ENCODE measurements around the gene NLGN1.

NLGN1 gene

DNA sequence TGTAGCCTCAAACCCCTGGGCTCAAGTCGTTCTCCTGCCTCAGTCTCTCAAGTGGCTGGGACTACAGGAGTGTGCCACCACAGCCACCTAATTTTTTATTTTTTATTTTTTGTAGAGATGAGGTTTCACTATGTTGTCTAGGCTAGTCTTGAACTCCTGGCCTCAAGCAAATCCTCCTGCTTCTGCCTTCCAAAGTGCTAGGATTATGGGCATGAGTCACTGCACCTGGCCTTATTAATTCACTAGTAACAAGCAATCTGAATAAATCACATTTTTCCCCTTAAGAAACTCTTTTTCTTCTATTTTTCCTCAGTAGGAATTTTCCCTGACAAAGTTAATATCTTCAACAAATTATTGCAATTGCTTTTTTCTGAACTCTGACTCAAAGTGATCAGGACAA, 336.9 kb downstream of the NLGN1 start:
- DNase-seq: no peak

DNA sequence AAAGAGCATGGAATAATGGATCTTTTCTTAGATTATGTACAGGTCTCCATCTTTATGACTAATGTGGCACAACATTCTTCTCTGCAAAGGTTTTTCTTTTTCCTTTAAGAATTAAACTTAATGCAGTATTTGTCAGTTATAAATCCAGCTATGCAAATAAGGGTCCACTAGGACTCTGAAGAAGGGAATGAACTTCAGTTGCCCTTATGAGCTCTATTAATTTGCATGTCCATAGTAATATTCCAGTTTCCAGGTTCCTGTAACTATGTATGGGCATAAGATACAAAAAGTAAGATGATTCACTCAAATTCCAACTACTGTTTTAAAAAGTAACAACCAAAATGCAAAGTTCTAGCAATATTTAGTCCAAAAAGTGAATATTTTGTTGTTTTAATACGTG, 337.4 kb downstream of the NLGN1 start:
- no peak for DNase-seq

DNA sequence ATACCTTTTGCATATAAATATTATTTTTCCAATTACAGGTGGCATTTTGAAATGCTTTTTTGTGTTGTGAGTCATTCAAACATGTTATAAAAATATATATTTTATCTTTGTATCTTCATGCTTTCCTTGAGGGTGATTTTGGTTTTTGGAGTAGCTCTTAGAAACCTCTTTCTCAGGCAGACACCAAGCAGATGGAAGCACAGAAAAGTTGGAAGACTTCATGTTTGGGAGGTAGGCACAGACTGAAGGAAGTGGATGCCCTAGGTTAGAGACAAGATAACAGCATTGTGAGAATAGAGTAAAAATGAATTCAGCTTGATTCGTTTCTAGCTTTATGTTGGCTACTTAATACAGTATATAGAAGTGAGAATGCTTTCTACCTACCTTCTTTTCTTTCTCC, 338.3 kb downstream of the NLGN1 start:
- DNase-seq: no peak

DNA sequence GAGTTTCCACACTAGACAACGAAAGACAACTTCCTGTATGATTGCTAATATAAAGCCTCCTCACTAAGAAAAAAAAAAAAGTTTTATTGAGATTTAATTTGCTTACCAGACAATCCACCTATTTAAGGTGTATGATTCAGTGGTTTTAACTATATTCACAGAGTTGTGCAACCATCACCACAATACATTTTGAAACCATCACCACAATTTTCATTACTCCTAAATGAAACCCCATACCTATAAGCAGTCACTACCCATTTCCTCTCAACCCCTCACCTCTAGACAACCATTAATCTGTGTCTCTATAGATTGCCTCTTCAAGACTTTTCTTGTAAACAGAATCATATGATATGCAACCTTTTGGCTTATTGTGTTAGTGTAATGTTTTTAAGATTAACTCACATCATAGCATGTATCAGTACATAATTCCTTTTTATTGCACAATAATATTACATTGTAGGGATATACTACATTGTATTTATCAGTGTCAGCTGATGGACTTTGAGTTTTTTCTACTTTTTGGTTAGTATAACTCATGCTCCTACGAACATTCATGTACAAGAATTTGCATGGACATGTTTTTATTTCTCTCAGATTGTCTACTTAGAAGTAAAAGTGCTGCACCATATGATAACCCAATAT, 339.7 kb downstream of the NLGN1 start:
- no peak for DNase-seq

DNA sequence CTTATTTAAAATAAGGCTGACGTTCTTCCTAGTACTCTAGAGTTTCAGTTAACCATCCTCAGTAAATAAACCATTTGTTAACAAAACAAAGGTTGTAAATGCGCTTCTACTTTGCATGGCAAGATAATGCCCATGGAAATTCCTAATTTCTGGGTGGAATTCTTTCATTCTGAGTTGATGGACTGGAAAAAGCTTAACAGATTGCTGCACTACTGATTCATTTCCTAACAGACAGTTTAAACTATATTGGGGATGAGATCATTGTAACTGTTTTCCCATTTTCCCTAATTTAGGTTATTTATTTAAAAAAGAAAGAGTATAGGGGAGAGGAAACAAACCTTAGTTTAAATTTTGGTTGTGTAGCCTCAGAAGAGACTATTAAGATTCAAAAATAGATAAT, 342.2 kb downstream of the NLGN1 start:
- no peak for DNase-seq

DNA sequence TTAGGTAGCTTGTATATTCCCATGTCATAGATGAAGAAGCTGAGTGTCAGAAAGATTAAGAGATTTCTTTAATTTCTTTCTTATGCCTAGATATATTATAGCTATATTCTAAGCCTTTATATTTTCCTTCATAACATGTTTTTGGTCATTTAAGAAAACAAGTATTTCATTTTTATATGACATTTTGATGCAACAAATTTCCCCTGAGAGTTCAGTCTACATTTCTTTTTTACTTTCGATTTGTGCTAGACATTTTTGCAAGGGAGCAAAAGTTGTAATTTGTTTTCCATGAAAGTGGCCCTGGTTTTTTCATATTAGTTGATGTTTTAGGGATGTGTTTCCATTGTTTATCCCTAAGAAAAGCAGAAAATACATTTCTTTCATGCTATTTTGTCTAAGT, 344.9 kb downstream of the NLGN1 start:
- DNase-seq: no peak

DNA sequence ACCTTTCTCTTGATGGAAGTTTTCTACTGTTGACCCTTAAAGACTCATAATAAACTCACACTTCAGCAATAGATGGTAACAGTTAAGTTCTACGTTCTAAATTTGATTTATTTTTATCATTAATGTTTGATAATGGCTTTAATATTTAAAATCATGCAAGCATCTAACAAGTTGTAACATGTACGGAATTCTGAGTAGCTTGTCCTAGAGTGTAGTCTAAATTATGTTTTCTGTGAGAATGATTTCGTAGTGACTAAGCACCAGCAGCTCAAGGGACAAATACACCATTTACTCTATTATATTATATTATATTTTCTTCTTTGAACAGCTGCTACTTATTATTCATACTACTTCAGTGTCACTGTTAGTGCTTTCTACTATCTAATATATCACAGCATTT, 345.6 kb downstream of the NLGN1 start:
- no peak for DNase-seq

DNA sequence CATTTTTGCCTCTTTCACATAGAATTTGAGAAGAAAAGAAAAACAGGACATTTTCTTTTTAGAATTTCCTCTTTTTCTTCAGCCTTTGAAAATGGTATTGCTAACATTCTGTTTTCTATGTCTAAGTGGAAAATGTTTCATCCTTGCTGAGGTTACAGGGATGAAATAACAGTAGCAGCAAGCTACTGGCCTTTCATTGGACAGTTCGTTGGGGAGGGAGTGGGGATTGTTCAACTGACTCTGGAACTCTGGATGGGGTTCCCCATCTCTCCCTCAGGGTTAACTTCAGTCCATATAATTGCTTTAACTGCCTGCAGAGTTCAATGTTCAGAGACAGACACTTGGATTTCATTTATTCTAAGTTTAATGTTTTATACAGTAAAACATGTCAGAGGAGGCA, 346.0 kb downstream of the NLGN1 start:
- no peak for DNase-seq

DNA sequence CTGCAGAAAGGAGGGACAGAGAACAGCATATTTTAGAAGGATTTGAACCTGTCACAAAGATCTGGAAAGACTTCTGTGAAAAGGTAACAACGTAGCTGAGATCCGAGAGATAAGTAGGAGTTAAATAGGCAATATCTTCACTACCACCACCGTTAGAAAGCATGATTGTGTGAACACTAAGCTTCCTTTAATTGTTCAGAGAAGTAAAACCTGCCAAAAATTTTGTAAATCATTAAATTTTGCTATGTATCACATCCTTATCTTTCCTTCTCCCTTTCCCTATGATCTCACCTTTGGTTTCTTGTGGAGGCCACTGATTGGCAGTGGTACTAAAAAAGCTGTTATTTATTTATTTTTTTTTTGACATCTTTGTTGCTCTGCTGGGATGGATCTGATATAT, 346.9 kb downstream of the NLGN1 start:
- no peak for DNase-seq

DNA sequence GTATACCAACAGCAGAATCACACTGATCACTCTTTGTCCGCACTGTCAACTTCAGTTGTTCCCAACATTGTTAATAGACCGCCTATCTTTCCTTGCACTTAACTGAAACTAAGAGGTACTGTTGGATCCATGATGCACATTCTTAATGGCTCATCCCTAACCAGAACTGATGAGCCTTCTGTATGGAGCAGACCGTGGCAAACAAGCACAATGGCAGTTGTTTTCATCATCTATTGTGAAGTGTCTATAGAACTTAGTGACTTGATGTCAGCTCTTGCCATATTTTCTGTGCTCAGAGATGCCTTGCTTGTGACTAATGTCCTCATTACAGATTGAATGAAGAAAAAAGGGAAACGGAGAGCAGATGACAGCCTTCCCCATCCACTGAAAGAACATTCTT, 347.4 kb downstream of the NLGN1 start:
- no peak for DNase-seq

DNA sequence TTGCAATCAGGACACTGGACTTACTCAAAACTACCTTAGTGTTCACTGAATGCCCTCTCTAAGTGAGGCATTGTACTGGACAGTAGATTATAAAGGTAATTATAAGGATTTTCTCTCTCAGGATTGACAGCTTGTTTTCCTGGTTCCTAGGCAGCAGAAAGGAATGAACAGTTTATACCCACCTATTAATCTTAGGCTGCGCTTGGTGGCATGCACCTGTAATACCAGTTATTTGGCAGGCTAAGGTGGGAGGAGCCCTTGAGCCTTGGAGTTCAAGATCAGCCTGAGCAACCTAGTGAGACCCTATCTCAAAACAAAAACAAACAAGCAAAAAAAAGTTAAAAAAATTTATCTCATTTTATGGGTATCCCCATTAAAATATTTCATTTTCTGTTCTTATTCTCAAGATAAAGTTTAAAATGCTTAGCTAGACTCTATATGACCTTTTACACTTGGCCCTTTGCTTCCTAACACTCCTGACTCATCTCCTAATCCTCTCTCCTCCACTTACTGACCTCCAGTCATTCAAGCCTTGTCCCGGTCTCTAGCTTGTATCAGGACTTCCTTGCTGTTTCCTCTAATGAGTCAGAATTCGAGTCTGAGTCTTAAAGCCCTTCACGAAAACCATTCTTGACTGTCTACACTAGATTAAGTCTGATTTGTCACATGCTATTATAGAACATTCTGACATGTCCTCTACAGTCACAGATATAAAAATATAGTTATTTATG, 348.6 kb downstream of the NLGN1 start:
- no peak for DNase-seq

DNA sequence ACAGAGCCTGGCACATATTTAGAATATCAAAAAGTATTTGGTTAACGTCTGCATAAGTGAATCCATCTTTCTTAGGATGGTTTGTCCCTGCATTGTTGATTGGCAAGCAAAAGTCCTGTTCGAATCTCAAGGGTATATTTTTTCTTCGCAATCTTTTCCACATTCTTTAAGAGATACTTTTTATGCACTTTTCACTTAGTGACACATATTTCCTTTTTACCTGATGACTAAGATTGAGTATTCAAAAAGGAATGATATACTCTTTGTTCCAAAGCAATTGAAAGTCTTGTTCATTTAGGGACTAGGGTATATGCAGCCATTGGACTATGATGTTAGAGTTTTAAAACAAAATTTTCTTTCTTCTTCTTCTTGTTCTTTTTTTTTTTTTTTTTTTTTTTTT, 349.9 kb downstream of the NLGN1 start:
- no peak for DNase-seq

DNA sequence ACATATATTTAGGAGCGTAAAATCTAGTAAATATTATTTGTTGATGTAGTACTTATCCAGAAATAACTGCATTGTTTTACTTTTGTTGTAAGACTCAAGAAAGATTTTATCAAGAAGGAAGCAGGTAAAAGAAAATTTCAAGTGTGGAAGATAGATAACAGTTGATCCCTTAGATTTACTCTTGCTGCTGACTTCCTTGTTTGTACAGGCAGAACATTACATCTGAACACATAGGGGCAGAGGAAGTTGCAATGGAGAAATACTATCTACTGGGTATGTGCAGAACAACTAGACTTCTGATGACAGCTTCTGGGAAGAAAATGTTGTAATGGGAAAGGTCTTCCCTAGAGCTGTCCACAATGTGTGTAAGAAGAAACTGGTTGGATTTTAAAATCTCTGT, 350.6 kb downstream of the NLGN1 start:
- no peak for DNase-seq

DNA sequence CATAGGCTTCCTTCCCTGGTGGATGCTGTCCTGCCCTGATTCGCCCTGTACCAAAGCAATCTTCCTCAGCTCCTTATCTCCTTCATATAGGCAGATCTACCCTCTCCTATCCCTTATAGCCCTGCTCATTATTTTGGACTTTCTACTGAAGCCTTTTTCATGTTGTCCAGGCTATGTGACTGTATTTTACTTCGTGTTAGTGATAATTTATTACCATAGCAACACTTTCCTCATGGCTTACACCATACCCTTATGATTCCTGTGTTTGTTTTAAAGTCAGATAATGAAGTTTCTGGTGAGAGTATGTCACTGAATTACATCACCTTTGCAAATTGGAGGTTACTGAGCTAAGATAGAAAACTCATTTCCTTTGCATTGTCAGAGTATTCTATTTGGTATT, 352.6 kb downstream of the NLGN1 start:
- no peak for DNase-seq

DNA sequence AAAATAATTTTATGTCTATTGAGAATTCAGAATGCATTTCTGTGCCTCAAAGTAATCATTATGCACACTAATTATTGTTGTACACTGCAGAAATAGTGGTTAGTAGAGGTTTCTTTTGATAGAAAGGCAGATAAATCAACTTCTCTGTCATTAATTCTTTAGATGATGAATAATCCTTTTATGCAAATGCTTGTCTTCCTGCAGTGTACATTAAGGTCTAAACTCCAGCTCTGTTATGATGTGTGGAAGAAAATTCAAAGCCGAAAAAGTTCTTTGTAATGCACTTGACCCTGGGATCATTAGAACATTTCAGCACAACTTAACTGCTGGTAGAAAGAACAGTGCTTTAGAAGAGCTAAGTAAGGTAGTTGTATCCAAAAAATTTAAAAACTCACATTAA, 353.0 kb downstream of the NLGN1 start:
- no peak for DNase-seq

DNA sequence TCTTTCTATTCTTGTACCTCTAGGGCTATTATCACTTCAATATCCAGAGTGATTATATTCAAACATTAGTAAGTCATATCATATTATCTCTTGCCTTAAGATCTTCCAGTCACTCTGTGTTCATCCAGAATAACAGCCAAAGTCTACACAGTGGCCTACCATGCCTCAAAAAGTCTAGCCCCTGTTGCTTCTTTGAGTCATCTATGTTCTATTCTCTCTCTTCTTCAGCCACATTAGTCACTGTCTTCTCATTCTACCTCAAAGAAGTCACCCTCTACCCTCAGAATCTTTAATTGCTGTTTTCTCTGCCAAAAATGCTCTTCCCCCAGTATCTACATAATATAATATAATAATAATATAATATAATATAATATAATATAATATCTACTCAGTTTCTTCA, 356.0 kb downstream of the NLGN1 start:
- no peak for DNase-seq

DNA sequence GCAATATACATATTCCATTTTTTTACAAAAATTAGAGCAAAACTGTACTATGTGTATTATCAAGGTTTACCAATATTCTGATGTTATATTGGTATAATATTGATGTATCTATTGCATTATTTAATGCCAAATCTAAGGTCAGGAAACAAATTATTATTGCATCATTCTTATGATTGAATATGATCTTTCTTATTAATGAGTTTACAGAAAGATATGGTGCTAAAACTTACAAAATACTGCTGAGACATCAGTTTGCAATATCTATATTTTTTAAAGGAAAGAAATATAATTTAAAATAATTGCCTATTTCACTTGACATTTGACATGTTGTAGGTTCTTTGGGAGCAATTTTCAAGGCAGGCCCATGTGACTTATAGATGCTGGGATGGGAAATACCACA, 357.6 kb downstream of the NLGN1 start:
- no peak for DNase-seq

DNA sequence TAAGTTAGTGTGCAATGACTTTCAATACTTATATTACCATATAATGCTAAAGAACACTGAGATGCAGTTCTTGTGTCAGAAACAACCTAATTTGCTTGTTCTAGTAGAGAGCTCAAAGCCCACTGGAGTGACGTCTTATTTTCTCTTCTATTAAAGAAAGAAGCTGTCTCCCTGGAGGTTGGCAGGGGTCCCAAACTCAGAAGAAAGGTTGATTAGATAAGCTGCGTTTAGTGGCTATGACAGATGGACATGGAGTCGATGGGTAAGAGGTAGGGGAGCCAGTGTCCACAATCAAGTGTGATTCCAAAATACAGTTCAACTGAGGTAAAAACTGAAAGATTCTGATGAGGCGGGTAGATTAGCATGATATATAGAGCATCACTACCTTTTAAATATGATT, 363.6 kb downstream of the NLGN1 start:
- DNase-seq: no peak

DNA sequence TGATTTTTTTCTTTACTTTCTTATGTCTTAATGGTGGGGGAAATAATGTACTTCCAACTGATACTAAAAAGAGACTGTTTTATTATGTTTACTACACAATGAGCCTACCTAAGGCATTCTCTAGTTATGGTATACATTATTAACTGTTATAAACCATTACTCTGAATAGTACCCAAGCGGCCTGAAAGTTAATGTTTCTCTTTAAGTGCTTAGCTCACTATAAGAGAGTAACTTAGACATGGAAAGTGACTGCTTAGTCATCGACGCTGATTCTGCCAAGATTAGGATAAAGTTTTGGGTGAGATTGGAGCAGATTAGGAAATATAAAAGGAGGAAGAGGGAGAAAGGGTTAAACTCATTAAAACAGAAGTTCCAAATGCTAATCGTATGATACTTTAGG, 365.0 kb downstream of the NLGN1 start:
- no peak for DNase-seq

DNA sequence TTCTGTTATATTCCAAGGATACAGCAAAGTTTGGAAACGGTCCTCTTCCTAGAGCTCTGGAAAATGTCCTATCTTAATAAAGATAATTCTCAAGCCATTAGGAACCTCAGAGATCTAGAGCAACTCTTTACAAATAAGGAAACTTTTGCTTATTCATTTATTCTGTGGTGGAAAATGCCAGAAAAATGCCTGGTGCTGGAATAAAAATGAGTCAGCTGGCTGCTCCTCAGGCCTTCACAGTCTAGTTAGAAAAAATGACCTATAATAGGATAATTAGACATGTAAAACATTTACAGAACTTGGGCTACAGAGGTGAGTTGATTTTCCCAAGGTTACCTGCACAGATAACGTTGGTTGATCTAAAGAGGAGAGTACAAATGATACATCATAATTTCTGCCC, 372.5 kb downstream of the NLGN1 start:
- no peak for DNase-seq

DNA sequence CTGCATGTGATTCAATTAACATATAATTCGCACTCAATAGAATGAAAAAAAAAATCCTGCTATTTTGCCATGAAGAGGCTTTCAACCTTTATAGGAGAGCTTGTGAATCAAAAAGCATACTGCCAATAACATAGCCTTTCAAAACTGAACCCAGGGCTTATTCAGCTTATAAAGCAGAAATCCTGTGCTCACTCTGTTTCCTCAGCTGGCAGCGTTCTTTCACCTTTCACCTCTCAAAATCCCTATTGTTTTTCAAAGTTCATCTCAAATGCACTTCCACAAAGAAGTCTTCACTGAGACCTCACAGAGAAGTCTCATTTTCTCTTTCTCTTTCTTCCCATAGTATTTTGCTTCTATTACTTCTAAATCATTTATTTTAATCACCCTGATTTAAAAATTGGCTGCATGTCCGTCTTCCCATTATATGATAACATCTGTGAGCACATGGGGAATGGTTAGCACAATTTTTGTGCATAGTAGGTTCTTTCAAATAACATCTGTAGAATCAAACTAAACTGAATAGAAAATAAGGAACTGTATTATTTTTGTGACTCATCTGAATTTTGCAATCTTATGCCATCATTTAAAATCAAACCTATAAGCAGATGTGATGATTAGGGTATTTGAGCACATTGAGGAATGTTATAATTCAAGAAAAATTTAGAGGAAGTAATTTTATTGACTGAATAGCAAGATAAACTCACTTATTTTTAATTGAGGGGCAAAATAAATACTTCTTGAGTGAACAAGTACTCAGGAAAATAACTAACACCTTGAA, 373.4 kb downstream of the NLGN1 start:
- no peak for DNase-seq

DNA sequence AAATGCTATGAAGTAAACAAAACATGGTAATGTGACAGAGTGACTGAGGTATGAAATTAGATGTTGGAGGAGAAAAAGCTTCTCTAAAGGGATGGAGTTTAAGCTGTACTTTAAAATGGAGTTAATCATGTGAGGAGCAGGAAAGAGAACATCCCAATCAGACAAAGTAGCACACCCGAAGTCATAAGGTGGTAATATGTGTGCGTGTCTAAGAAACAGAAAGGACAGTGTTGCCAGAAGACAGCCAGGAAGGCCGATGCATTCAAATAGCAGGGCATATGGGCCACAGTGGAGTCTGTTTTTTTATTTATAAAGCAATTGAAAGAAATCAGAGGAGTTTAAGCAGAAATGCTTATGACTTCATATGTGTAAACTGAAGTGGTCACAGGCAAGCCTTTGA, 376.3 kb downstream of the NLGN1 start:
- no peak for DNase-seq

DNA sequence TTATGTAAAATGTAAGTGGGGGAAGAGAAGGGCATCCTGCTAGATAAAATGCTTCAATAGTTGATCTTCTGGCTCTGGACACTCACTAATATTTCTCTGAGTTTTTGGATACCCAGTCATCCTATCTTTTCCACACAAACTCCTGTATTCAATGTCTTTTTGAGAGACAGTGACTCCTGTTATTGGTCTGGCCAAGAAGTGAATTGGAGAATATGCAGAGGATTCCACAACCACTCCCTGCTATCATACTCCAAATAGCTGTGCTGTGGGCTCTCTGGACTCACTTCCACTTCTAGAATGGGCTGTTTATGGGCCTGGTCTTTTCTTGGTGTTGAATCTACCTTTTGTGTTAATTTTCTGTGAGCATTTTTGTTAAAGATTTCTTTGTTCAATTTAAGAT, 376.8 kb downstream of the NLGN1 start:
- no peak for DNase-seq

DNA sequence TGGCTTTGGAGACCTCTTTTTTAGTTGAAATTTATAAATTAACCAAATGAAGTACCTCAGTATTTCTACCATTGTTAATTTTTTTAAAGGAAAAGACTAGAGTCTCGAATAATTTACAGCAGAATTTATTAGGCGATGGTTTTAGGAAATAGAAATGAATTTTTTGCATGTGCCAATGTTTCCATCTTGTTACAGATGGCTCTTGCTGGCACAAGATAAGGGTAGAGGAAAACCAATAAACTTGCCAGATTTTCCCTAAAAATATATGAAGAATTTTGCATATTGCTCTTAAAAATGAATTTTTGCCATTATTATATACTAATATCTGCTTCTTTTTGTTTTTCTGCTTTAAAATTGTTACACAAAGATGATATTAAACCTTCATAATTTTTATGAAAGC, 380.7 kb downstream of the NLGN1 start:
- no peak for DNase-seq

All from activated CD4-positive, alpha-beta T cell treated with anti-CD3 and anti-CD28 coated beads, Interleukin-2, amount 50 U/mL, for 16 hours (primary cell).